ENCODE results near the gene UGGT2.

UGGT2 gene, protein sequence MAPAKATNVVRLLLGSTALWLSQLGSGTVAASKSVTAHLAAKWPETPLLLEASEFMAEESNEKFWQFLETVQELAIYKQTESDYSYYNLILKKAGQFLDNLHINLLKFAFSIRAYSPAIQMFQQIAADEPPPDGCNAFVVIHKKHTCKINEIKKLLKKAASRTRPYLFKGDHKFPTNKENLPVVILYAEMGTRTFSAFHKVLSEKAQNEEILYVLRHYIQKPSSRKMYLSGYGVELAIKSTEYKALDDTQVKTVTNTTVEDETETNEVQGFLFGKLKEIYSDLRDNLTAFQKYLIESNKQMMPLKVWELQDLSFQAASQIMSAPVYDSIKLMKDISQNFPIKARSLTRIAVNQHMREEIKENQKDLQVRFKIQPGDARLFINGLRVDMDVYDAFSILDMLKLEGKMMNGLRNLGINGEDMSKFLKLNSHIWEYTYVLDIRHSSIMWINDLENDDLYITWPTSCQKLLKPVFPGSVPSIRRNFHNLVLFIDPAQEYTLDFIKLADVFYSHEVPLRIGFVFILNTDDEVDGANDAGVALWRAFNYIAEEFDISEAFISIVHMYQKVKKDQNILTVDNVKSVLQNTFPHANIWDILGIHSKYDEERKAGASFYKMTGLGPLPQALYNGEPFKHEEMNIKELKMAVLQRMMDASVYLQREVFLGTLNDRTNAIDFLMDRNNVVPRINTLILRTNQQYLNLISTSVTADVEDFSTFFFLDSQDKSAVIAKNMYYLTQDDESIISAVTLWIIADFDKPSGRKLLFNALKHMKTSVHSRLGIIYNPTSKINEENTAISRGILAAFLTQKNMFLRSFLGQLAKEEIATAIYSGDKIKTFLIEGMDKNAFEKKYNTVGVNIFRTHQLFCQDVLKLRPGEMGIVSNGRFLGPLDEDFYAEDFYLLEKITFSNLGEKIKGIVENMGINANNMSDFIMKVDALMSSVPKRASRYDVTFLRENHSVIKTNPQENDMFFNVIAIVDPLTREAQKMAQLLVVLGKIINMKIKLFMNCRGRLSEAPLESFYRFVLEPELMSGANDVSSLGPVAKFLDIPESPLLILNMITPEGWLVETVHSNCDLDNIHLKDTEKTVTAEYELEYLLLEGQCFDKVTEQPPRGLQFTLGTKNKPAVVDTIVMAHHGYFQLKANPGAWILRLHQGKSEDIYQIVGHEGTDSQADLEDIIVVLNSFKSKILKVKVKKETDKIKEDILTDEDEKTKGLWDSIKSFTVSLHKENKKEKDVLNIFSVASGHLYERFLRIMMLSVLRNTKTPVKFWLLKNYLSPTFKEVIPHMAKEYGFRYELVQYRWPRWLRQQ (N-terminal part only)

GRCh38 chr13:96053003-96053703 lies at the start of gene UGGT2:
UGGT2 (minus strand) TSS chr13:96053401; CDS start chr13:96053312, 89 bp downstream.
- peak; percentile 92 for DNase-seq (ENCODE audit: low read depth)

- no peak for DNase-seq (ENCODE audit: low read depth)
These were observed 47.4 kb upstream of the UGGT2 start for GRCh38 chr13:96100457-96101220.

DNA sequence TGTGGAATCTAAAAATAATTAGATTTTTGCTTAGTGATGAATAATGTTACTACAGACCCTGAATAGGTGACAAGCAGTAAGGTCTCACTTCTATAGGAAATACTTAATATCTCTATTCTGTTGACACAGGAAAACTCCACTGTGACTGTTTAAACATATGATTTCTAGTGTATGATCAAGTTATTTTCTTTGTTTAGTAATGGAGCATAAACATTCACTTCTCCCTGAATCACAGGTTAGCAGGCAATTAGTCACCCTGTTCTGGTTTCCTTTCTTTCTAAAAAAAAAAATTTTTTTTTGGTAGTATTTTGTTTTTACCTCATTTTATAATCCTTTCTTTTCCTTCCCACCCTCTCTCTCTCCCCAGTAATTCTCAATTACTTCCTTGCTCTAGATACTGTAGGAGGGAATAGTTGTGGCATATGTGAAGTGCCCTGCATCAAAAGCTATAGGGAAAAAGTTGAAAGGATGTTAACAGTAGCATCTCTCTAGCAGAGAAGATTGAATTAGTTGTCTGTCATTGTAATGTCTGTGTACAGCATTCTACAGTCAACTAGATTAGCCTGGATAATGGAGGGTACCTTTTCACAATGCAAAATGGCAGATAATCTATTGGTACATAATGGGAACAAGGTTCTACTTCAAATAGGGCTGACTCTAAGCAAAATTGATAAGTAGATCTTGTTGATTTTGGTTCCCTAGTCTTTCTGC lies 40.2 kb upstream of the UGGT2 start:
- DNase-seq (ENCODE audit: low read depth), result no peak

DNA sequence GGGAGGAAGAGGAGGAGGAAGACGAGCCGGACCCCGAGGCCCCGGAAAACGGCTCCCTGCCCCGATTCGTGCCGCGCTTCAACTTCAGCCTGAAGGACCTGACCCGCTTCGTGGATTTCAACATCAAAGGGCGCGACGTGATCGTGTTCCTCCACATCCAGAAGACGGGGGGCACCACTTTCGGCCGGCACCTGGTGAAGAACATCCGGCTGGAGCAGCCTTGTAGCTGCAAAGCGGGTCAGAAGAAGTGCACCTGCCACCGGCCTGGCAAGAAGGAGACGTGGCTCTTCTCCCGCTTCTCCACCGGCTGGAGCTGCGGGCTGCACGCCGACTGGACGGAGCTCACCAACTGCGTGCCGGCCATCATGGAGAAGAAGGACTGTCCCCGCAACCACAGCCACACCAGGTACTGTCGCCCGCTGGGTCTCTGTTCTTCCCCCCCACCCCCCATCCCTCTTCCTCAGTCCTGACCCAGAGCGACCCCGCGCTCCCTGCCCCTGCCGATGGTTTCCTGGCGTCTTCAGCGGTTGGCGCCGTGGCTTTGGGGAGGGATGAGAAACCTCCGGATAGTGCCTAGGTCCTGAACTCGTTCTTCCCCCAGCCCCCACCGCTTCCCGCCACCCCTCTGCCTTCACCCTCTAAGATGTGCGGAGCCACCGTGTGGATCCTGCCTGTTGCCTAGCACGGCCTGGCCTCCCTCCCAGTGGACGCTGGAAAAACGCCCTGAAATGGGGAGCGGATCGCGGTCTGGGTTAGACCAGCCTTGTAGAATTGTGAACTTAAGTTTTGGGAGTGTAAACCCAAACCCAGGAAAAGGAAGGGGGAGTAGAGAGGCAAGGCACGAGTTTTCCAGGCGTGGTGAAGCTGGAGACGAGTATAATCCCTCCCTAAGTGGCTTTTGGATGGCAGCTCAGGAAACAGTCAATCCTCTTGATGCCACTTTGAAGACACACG lies 38.2 kb upstream of the UGGT2 start:
- DNase-seq (ENCODE audit: low read depth), result no peak

- DNase-seq (ENCODE audit: low read depth), result no peak
These were observed 37.3 kb upstream of the UGGT2 start for GRCh38 chr13:96090240-96091101.

- no peak for DNase-seq (ENCODE audit: low read depth)
These were observed 36.6 kb upstream of the UGGT2 start, which contains the start of gene HS6ST3 for GRCh38 chr13:96089749-96090239. HS6ST3 (plus strand) TSS chr13:96090107.

GRCh38 chr13:96089139-96089538 lies 35.9 kb upstream of the UGGT2 start:
- no peak for DNase-seq (ENCODE audit: low read depth)

- no peak for DNase-seq (ENCODE audit: low read depth)
These were observed 33.5 kb upstream of the UGGT2 start for GRCh38 chr13:96086736-96087135.

- no peak for DNase-seq (ENCODE audit: low read depth)
These were observed 29.4 kb upstream of the UGGT2 start for GRCh38 chr13:96082640-96083039.

- DNase-seq (ENCODE audit: low read depth), result no peak
These were observed 28.7 kb upstream of the UGGT2 start for GRCh38 chr13:96081888-96082287.

DNA sequence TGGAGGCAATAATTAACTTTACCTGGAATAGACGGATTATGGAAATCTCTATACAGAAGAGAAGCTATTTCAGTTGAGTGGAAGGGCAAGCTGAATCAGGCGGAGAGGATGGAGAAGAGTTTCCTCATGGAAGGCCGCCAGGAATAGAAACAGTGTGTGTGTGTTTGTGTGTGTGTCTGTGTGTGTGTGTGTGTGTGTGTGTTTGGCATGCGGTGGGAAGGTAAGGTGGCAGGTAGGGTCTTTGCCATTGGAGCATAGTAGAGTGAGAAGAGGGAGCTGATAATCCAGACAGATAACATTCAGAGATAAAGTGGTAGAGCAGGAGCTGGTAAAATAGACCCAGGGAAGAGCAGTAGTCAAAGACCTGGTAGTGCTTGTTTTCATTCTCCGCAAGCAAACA lies 27.5 kb upstream of the UGGT2 start:
- DNase-seq (ENCODE audit: low read depth), result no peak

DNA sequence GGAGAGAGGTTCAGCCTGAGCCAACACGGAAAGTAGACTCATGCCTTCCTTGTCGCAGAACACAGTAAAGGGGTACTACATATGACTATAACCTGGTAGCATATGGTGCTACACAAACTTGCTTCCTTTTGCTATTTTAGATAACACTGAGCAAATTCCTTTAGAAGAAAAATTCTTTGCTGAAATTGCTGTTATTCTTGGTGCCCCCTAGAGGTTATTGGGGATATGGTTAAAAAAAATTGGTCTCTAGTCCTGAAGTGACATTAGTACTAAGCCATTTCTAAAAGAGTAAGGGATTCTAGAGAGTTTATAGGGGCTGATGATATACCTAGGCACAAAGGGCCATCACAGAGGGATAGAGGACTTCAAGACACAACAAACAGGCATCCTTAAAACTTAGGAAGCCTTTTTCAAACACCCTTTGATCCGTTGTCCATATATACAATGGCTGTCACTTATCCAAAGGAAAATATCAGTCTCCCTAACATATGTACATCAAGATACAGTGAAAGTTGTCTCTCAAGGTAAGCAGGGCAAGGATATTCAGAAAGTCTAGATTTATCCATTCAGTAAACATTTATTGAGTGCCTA lies 22.8 kb upstream of the UGGT2 start:
- no peak for DNase-seq (ENCODE audit: low read depth)

DNA sequence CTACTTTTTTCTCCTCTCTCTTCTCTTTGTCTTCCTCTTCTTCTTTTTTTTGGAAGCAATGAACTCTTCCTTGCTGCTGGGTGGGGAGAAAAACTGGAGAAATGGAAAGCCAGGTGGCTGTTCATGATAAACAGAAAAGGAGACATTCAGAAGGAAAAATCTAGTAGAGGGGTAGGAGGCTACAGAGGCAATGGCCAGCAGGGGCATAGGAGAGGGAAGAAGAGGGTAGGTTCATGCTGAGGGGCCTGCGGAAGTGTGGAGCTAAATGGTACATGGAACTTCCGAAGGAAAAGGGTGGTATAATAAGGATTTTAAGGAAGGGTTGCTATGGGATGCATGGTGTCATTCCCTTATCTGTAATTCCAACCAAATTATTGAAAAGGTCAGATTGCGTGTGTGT lies 19.2 kb upstream of the UGGT2 start:
- no peak for DNase-seq (ENCODE audit: low read depth)

DNA sequence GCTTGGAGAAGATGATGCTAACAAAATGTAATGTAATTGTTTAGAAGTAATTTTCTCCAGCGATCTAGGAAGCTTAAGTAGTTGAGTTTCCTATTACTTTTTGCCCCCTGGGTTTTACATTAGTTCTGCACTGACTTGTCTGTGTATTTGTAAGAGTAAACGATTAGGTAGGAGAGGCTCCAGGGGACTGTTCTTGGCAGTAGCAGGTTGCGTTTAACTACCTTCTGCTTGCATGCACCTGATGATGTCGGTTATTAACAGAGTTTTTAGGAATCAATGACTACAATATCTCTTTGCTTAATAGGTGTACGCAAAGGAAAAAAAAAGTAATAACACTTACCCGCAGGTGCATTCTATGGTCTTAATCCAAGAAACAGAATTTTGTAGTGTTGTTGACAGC lies 18.3 kb upstream of the UGGT2 start:
- DNase-seq (ENCODE audit: low read depth), result no peak

GRCh38 chr13:96068729-96069128 lies 15.5 kb upstream of the UGGT2 start:
- DNase-seq (ENCODE audit: low read depth), result no peak

DNA sequence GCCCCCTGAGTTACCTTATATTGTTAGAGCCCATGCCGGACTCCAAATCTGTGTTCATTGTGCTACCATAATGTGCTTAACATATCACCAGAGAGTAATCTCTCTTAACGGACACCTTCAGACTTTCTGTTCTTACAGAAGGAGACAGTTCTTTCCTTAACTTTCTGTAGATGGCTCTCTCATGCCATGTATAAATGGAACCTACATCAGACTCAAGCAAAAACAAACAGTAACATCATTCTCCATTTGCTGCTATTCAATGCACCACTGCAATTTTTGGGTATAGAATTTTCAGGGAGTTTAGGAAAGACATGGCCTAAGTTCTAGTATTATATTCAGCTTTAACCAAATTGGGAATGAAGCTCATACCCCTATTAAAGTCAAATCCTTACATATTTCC lies 12.6 kb upstream of the UGGT2 start:
- no peak for DNase-seq (ENCODE audit: low read depth)

GRCh38 chr13:96052656-96053002 lies 572 bp downstream of the UGGT2 start:
- peak; percentile 41 for DNase-seq (ENCODE audit: low read depth)
